HCT116 (cell line): Measurements from ENCODE around the gene HMX3. TPM values are rescaled to one million over a fixed set of nuclear protein-coding genes. Genes with fewer than 3 reads are reported as not detected.

ENCODE experiments used
- ATAC-seq: fragments of 200-7000 bp; cut with Tn5 transposase; 2 replicates; pipeline ENCODE4 v1.9.1; 2020; ENCODE audit warnings: mild to moderate bottlenecking, moderate library complexity
- BruUV-seq: library from RNA; stranded (reverse); fragments of 400-500 nt; replicated peaks from 2 replicates; lab custom pipeline; 2021; lab: Mats Ljungman, UMichigan
- CTCF ChIA-PET: fragments of 300-600 bp; sonication (Branson Sonifier 250); formaldehyde crosslinking; loops from one replicate; lab custom pipeline; 2021; ENCODE audit warnings: antibody characterized with exemption; lab: Charles Lee
- POLR2A ChIA-PET: fragments of 300-600, 350-600 bp; sonication (Branson Sonifier 250); formaldehyde crosslinking; loops from one replicate; lab custom pipeline; 2021; ENCODE audit warnings: antibody characterized with exemption; lab: Charles Lee
- RAD21 ChIA-PET, 2 experiments: fragments of 300-600 bp; sonication (Branson Sonifier 250); formaldehyde crosslinking; loops; one replicate each; lab custom pipeline; 2023; ENCODE audit warnings: low total read pairs in 2 of 2; ENCODE audit not compliant: uncharacterized antibody in 2 of 2, unreplicated experiment in 2 of 2, low non-redundant PET in 1 of 2; lab: Charles Lee
- DNase-seq: peaks from one replicate; pipeline ENCODE4 v3.0.0-alpha.2; 2010; ENCODE audit warnings: low read depth, low spot score
- H2AFZ ChIP-seq: fragments of 200-600 bp; shearing (Covaris generic), sonication (generic); 2 replicates; pipeline ENCODE4 v1.6.1; 2017; ENCODE audit warnings: low read depth, mixed run types, mixed read lengths, antibody characterized with exemption, low read length; ENCODE audit not compliant: poor library complexity, severe bottlenecking
- H3K27ac ChIP-seq: 2 replicates; pipeline ENCODE4 v1.5.1; 2012; ENCODE audit warnings: low read depth, low read length
- H3K27me3 ChIP-seq: fragments of 200-600 bp; sonication (generic); 2 replicates; pipeline ENCODE4 v1.6.1; 2016; ENCODE audit warnings: mixed run types, low read length, mixed read lengths; ENCODE audit not compliant: insufficient read depth
- H3K36me3 ChIP-seq, 2 experiments: fragments of 200-500 bp in 1 of 2; fragments of 200-600 bp in 1 of 2; sonication (Bioruptor generic) in 1 of 2; sonication (generic) in 1 of 2; 2 replicates each; pipeline versions ENCODE4 v1.5.1 to v1.6.1; 2014 to 2016; ENCODE audit warnings: low read length in 2 of 2, inconsistent platforms in 1 of 2, mixed read lengths in 1 of 2, mixed run types in 1 of 2; ENCODE audit not compliant: insufficient read depth in 2 of 2, control insufficient read depth in 1 of 2
- H3K4me1 ChIP-seq, 2 experiments: fragments of 200-600 bp in 1 of 2; sonication (generic) in 1 of 2; 2 replicates each; pipeline versions ENCODE4 v1.5.1 to v1.6.1; 2012 to 2017; ENCODE audit warnings: low read length in 2 of 2, inconsistent platforms in 1 of 2, mild to moderate bottlenecking in 1 of 2, mixed read lengths in 1 of 2, mixed run types in 1 of 2, moderate library complexity in 1 of 2; ENCODE audit not compliant: insufficient read depth in 2 of 2, control insufficient read depth in 1 of 2
- H3K4me2 ChIP-seq: fragments of 200-600 bp; sonication (generic); 2 replicates; pipeline ENCODE4 v1.6.1; 2017; ENCODE audit warnings: mixed run types, low read length, mixed read lengths
- H3K4me3 ChIP-seq, 2 experiments: fragments of 200-600 bp in 1 of 2; sonication (generic) in 1 of 2; replicated peaks in 1 of 2; 2 replicates each; pipeline ENCODE4 v1.5.1; 2011 to 2016; ENCODE audit warnings: low read length in 2 of 2, control low read depth in 1 of 2, low read depth in 1 of 2, mild to moderate bottlenecking in 1 of 2, mixed read lengths in 1 of 2, mixed run types in 1 of 2
- H3K79me2 ChIP-seq: fragments of 200-600 bp; sonication (generic); 2 replicates; pipeline ENCODE4 v1.6.1; 2017; ENCODE audit warnings: mild to moderate bottlenecking, mixed run types, low read length, moderate library complexity, mixed read lengths; ENCODE audit not compliant: insufficient read depth
- H3K9ac ChIP-seq: fragments of 200-600 bp; sonication (generic); 2 replicates; pipeline ENCODE4 v1.6.1; 2016; ENCODE audit warnings: low read length, mixed read lengths
- H3K9me2 ChIP-seq: fragments of 200-600 bp; sonication (generic), shearing (Covaris generic); 2 replicates; pipeline ENCODE4 v1.6.1; 2017; ENCODE audit warnings: mixed run types, mild to moderate bottlenecking, moderate library complexity; ENCODE audit not compliant: insufficient read depth
- H3K9me3 ChIP-seq, 2 experiments: fragments of 200-500 bp in 1 of 2; fragments of 200-600 bp in 1 of 2; sonication (Bioruptor generic) in 1 of 2; sonication (generic) in 1 of 2; 2 replicates each; pipeline ENCODE4 v1.6.1; 2014 to 2017; ENCODE audit warnings: low read length in 2 of 2, mixed read lengths in 2 of 2, inconsistent platforms in 1 of 2, low read depth in 1 of 2, mild to moderate bottlenecking in 1 of 2, mixed run types in 1 of 2, moderate library complexity in 1 of 2; ENCODE audit not compliant: control insufficient read depth in 1 of 2, insufficient read depth in 1 of 2
- H4K20me1 ChIP-seq: fragments of 200-600 bp; sonication (generic), shearing (Covaris generic); 2 replicates; pipeline ENCODE4 v1.6.1; 2017; ENCODE audit warnings: mixed run types, mild to moderate bottlenecking, moderate library complexity; ENCODE audit not compliant: insufficient read depth
- CTCF ChIP-seq, 3 experiments: fragments of 200-600 bp in 1 of 3; sonication (generic) in 1 of 3; IDR thresholded peaks in 2 of 3; conservative IDR thresholded peaks in 1 of 3; 2 replicates each; pipeline ENCODE4 v1.5.1; 2012 to 2017; ENCODE audit warnings: low read depth in 2 of 3, low read length in 2 of 3, antibody characterized with exemption in 1 of 3, borderline replicate concordance in 1 of 3, control low read depth in 1 of 3, mild to moderate bottlenecking in 1 of 3, mixed read lengths in 1 of 3, mixed run types in 1 of 3, moderate library complexity in 1 of 3; ENCODE audit not compliant: insufficient read depth in 1 of 3
- REST ChIP-seq: IDR thresholded peaks from 2 replicates; pipeline ENCODE4 v1.6.1; 2012; ENCODE audit warnings: low read depth
- ZBTB33 ChIP-seq: IDR thresholded peaks from 2 replicates; pipeline ENCODE4 v1.6.1; 2011; ENCODE audit warnings: mild to moderate bottlenecking, low read length, moderate library complexity; ENCODE audit not compliant: insufficient replicate concordance; ENCODE audit errors: extremely low read depth
- intact Hi-C: fragments of 100-400 bp; cut with micrococcal nuclease; formaldehyde crosslinking; loops from 2 replicates; pipeline ENCODE4 v1.10.0; 2022
- total RNA-seq: library from RNA; stranded (reverse); gene quantifications from one replicate; pipeline ENCODE4 v1.2.1, GENCODE V29; 2021; ENCODE audit not compliant: unreplicated experiment

HMX3 gene
- total RNA-seq, 1 experiment from 2014 or later, result not detected

GRCh38 chr10:123093489-123093888 is 42.3 kb upstream of the HMX3 start:
- DNase-seq (no peak), ATAC-seq (no peak)
- peaks cover 41% of the 10 kb centered on the region; the same call in 1 of the 2 replicates for H3K27me3 ChIP-seq
- no peaks in the 10 kb centered on the region for H3K9me3 ChIP-seq
- H3K36me3 ChIP-seq, result no peaks in the 10 kb centered on the region
- ChIA-PET CTCF (no interaction called here), RAD21 (no interaction called here), POLR2A (no interaction called here)
- H2AFZ ChIP-seq, result no peak overlapping the region
- no peaks in the 10 kb centered on the region for H4K20me1 ChIP-seq
- H3K79me2 ChIP-seq, result no peaks in the 10 kb centered on the region
- H3K4me1 ChIP-seq, result no peaks in the 10 kb centered on the region
- H3K4me3 ChIP-seq, result no peak overlapping the region
- intact Hi-C loops, result no loop called here
- no TSS peak for BruUV-seq
- no peak overlapping the region for H3K27ac ChIP-seq
- H3K4me2 ChIP-seq, result no peak overlapping the region
- TF ChIP-seq REST (peak; percentile 51), ZBTB33 (no peak), CTCF (IDR thresholded peaks at IDR 0.05 in 2 of 3, conservative IDR thresholded peaks at IDR 0.05 in 1 of 3; ENCODE audit: borderline replicate concordance in 1 of 3, insufficient read depth in 1 of 3, low read depth in 2 of 3, low read length in 2 of 3) (no peak)
- no peaks in the 10 kb centered on the region for H3K9me2 ChIP-seq
- no peak overlapping the region for H3K9ac ChIP-seq
